HG02759 (cell line): ENCODE measurements around the gene LILRA2.
"Not testable (repeated sequence)": the region's sequence is repeated elsewhere in the genome, so short reads cannot be mapped to it uniquely, and the experiment has no call there.

Experiments used
- ATAC-seq: cut with Tn5 transposase; IDR thresholded peaks from one replicate; pipeline ENCODE4 v1.9.1; 2021; ENCODE audit warnings: mild to moderate bottlenecking, moderate library complexity; ENCODE audit not compliant: unreplicated experiment

LILRA2 gene

DNA sequence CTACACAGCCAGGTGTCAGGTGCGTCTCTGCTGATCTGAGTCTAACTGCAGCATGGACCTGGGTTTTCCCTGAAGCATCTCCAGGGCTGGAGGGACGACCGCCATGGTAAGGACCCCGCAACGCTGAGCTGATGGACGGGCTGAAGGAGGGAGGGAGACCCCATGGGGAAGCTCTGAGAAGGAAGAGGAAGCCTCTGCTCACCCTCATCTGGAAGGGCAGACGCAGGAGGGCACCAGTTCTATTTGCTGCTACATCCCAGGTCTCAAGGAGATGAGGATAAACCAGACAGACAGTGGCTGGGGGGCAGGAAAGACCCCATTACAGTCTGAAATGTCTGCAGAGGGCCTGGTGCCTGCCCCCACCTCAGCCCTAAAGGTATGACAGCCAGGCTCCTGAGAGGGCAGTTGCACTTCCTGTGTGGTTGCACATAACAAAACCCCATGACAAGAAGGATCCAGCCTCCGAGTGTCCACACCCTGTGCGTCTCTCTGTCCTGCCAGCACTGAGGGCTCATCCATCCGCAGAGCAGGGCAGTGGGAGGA, at the start of gene LILRA2:
Gene LILRA2 (plus strand): TSS at position 461 of the 543 bp plus-strand sequence. CDS start 89 bp downstream, outside the sequence.
- no peak for ATAC-seq

DNA sequence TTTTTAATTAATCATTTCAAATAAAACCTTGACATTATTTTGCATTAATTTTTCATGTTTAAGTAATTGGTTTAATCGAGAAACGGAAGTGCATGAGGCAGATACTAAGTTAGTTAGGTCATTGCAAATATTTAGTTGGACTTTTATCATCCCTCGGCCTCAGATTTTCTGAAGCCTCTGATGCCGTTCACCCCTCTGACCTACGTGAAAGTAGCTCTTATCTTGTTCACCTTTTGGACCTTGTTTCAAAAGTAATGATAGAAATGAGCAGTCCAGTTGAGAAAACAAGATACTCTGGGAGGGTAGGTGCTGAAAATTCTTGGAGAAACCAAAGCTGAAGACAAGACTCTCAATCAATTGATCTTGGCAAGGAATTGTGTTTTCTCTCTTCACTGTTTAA, 48.0 kb upstream of the LILRA2 start:
- no peak for ATAC-seq

- no peak for ATAC-seq
These were observed 46.6 kb upstream of the LILRA2 start for GRCh38 chr19:54526972-54527371.

- ATAC-seq: no peak
These were observed 42.7 kb upstream of the LILRA2 start for GRCh38 chr19:54530866-54531265.

- ATAC-seq: peak; percentile 80
These were observed 41.1 kb upstream of the LILRA2 start for GRCh38 chr19:54532528-54532927.

- ATAC-seq: no peak
These were observed 40.1 kb upstream of the LILRA2 start for GRCh38 chr19:54533476-54533875.

DNA sequence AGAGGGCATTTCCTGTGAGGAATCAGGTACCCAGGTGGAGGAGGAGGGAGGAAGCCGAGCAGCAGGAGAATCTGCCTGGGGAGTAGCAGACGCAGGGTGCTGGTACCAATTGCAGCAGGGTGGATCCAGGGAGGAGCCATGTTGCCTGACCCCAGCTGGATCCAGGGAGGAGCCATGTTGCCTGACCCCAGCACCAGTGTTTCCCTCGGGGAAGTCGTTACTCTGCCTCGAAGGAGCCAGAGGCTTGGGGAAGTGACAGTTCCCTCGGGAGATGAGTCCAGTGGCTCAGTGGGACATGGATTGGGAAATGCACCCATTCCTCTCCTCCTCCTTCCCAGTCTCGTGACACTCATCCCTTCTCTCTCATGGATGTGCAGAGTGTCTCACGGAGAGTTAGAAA, 39.4 kb upstream of the LILRA2 start:
- no peak for ATAC-seq

GRCh38 chr19:54535601-54536000, 38.0 kb upstream of the LILRA2 start:
- ATAC-seq: no peak

DNA sequence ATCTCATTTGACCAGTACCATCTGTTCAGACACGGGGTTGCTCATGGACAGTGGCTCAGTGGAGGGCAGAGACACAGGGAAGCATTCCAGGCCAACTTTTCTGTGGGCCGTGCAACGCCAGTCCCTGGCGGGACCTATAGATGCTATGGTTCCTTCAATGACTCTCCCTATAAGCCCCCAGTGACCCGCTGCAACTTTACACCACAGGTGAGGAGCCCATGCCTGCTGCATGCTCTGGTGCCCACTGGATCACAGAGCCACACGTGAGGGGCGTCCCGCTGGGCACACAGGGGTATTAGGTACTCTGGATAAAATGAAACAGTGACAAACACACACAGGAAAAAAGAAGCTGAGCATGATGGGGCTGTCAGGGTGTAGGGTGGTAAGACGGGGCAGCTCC, 36.6 kb upstream of the LILRA2 start:
- ATAC-seq: no peak

DNA sequence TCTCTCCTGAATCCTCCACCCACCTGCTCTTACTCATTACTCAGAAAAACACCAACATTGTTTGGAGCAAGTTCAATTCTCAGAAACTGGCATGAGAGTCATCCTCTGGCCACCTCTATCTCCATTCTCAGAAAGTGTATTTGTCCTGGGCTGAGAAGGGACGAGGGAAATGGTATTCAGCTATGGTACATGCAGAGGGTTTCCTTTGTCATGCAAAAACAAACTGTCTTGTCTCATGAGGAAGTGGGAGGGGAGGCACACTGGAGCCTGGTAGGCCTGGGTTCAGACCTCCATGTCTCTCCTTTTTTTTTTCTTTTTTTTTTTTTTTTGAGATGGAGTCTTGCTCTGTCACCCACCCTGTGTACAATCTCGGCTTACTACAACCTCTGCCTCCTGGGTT, 31.9 kb upstream of the LILRA2 start:
- no peak for ATAC-seq

GRCh38 chr19:54548806-54549205, 24.8 kb upstream of the LILRA2 start:
- ATAC-seq: no peak

DNA sequence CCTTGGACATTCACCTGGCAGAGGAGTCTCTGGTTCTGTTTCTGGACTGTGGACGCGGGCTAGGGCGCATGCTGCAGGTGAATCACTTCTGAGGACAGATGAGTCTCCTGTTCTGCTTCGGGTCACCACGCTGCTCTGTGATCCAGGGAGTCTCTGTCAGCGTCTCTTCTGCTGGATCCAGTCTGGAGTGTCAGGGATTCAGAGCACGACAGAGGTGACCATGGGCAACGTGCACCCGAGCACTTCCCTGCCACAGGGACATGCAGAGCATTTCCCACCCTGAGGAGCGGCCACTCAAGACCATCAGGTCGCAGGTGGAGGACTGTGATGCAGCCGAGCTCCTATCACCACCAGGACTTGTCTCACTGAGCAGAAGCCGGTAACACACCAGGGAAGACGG, 24.4 kb upstream of the LILRA2 start:
- ATAC-seq: no peak

DNA sequence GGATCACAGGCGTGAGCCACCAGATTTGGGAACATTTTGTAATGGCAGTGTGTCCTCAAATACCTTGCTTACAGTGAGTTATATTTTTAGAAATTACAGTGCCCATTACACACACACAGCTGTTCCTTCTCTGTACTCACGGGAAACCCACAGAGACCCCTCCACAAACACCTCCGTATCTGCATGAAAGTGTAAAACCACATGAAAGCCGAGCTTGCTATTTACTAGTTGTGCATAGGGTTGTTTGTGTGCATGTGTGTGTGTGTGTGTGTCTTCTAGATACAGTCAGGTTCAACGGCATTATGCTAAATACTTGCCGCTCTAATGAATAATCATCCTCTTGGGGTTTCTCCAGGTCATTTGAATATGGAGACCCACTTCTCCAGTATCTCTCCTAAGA, 22.3 kb upstream of the LILRA2 start:
- ATAC-seq: no peak

- no peak for ATAC-seq
These were observed 21.4 kb upstream of the LILRA2 start for GRCh38 chr19:54551950-54552912.

DNA sequence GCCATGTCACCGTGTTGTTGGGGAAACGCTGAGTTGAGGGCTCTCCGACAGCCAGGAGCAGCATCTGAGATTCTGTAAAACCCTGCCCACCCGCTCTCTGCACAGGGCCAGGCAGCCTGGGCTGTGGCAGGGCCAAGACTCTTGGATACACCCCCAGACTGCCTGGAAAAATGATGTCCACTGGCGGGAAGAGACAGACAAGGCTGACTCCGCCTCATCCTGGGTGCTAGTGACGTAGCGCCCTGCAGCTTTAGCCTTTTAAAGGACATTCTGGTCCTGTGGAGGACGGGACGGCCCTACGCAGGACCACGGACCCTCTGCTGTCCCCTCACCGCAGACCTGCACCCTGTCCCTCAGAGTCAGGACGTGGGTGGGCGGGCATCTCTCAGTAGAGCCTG, 20.7 kb upstream of the LILRA2 start:
- ATAC-seq: no peak

DNA sequence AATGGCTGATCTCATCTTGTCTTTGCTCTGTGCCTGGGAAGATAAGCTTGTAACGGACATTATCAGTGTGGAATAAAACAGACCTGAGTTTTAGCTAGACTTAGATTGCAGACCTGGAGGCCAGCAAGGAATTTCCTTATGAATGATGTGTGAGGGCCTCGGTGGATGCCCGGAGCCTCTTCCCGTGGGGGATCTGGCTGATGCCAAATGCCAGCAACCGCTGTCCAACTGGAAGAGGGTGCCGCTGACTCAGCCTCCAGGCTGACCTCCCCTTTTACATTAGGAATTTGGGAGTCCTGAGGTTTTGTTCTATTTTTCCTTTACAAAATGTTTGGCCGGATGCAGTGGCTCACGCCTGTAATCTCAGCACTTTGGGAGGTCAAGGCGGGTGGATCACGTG, 19.6 kb upstream of the LILRA2 start:
- no peak for ATAC-seq

DNA sequence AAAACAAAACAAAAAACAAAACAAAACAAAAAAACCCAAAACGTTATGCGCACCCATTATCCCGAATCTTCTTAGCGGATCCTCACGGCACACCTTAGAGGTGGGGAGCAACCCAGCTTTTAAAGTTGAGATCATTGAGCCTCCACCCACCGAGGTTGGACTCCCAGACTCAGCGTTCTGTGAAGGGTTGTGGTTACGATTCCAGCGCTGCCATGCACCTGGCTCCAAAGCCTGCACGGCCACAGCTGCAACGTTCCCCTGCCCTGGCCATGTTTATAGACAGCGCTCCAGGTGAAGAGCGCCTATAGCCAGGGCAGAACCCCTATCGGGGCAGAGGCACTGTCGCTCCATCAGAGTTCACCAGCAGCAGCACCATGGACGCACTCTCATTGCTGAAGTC, 18.7 kb upstream of the LILRA2 start:
- ATAC-seq: no peak

DNA sequence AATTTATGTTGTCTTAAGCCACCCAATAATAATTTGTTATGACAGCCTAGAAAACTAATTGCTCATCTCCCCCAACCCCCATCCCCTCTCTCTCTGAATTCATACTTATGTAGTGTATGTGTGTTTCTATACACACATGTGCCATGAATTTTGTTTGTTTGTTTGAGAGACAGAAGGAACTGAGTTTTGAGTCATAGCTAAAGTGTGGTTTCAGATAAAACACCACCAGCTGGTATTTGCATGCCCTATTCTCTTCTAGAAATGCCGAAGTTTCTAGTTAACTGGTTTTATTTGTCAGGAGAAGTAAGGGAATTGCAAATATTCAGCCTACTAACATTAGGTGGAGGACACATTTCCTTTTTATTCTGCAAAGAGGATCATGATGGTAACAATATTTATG, 17.4 kb upstream of the LILRA2 start:
- no peak for ATAC-seq

GRCh38 chr19:54558339-54558738, 15.3 kb upstream of the LILRA2 start:
- ATAC-seq: no peak

DNA sequence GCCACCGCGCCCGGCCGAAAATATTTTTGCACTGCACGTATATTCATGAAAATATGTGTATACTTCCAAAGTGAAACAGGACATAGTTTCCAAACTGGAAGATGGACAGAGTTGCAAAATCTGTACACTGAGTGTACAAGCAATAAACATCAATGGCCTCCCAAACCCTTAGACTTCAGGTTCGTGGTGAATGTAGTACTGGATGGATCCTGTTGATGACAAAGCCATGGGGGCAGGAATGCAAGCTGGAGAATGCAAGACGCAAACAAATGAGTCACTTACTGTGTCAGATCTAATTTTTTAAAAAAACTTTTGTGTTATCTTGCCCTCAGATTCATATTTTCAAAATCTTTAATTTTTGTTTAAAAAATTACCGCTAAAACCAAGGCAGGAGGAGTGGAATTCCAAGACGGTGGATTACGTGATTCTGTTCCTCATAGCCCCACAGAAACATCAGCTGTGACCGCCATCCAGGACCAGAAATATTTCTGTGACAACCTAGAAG, 12.7 kb upstream of the LILRA2 start:
- no peak for ATAC-seq

DNA sequence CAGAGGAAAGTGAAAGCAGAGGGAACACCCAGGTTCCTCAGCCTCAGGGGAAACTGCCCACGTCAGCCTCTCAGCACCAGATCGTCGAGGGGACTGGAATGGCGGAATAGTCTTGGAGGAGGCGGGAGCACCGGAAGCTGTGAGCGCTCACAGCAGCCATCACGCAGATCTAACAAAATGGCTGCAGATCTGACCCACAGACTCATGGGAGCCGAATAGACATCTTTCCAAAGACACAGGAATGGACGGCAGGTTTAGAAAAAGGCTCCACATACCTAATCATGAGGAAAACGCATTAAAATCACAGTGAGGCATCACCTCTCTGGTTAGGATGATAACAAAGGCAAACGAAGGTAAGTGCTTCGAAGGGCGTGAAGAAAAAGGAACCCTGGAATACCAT, 11.8 kb upstream of the LILRA2 start:
- ATAC-seq: no peak

DNA sequence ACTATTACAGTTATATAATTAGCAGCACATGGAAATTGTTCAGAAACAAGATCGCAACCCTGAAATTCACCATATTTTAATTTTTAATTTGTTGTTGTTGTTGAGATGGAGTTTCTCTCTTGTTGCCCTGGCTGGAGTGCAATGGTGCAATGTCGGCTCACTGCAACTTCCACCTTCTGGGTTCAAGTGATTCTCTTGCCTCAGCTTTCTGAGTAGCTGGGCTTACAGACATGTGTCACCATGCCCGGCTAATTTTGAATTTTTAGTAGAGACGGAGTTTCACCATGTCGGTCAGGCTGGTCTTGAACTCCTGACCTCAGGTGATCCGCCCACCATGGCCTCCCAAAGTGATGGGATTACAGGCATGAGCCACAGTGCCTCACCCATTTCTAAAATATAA, 10.4 kb upstream of the LILRA2 start:
- ATAC-seq: not testable (repeated sequence)
